Mucosa of descending colon (tissue), 3 donors: ENCODE results near the gene COL13A1. TPM values are rescaled to one million over a fixed set of nuclear protein-coding genes. Genes with fewer than 3 reads are reported as not detected.

Source experiments
- ATAC-seq: fragments of 200-7000 bp; cut with Tn5 transposase; one replicate; pipeline ENCODE4 v1.9.1; 2020; ENCODE audit warnings: mild to moderate bottlenecking, moderate library complexity
- DNase-seq, 3 donors: peaks; one replicate each; pipeline ENCODE4 v3.0.0-alpha.2; 2020
- H3K36me3 ChIP-seq: fragments of 200-600 bp; one replicate; pipeline ENCODE4 v1.8.0; 2021; ENCODE audit warnings: low read depth, mild to moderate bottlenecking
- H3K4me1 ChIP-seq: fragments of 200-600 bp; one replicate; pipeline ENCODE4 v1.8.0; 2021; ENCODE audit warnings: low read depth, mild to moderate bottlenecking
- H3K4me3 ChIP-seq: fragments of 200-600 bp; one replicate; pipeline ENCODE4 v1.8.0; 2021; ENCODE audit warnings: mild to moderate bottlenecking
- H3K9me3 ChIP-seq: fragments of 200-600 bp; one replicate; pipeline ENCODE4 v1.8.0; 2021; ENCODE audit warnings: mild to moderate bottlenecking
- CTCF ChIP-seq: fragments of 200-600 bp; IDR thresholded peaks from one replicate; pipeline ENCODE4 v1.8.0; 2022; ENCODE audit warnings: antibody characterized with exemption, mild to moderate bottlenecking
- intact Hi-C, 2 donors: fragments of 100-400 bp; cut with DNase I in 1 of 2; cut with micrococcal nuclease in 1 of 2; formaldehyde crosslinking; loops; one replicate each; pipeline versions ENCODE4 v1.11.0 to v1.11.1; 2022; cut with DNase I, micrococcal nuclease
- total RNA-seq, 3 donors: library from RNA; stranded (reverse); fragmentation: NEBNext Ultra II Directional in 2 of 3; extraction: Animal tissue kit (Norgen Biotek cat#: 25700) in 2 of 3; gene quantifications; one replicate each; pipeline versions ENCODE4 v1.2.1 to v1.2.4, GENCODE V29; 2021 to 2023
- donor health status: DM: no; HTN: no; CAD: no; lungs with moderate emphysema.
- donor health status: DM: no; HTN: no; CAD: no.
- donor health status: DM: no; HTN: yes; CAD: no.

COL13A1 gene
- total RNA-seq, 3 donors from 2014 or later, result 1.0 to 2.3 (median 1.0) TPM

GRCh38 chr10:69844698-69845097 is 43.0 kb downstream of the COL13A1 start:
- no peak for TF ChIP-seq CTCF
- ATAC-seq (peak; percentile 72), DNase-seq (no peak)
- no peaks in the 10 kb centered on the region for H3K36me3 ChIP-seq
- H3K4me1 ChIP-seq, result peaks cover 12% of the 10 kb centered on the region
- H3K9me3 ChIP-seq, result no peaks in the 10 kb centered on the region
- intact Hi-C loops, result no loop called here
- no peak overlapping the region for H3K4me3 ChIP-seq

- peaks cover 12% of the 10 kb centered on the region for H3K4me1 ChIP-seq
- no peaks in the 10 kb centered on the region for H3K9me3 ChIP-seq
- no peak for TF ChIP-seq CTCF
- H3K4me3 ChIP-seq, result no peak overlapping the region
- DNase-seq (peak; percentile 71 to 85 (median 73)), ATAC-seq (peak; percentile 89)
- intact Hi-C loops, result no loop called here
- H3K36me3 ChIP-seq, result no peaks in the 10 kb centered on the region
Observed at GRCh38 chr10:69845574-69846292, 44.0 kb downstream of the COL13A1 start.

- H3K4me3 ChIP-seq, result no peak overlapping the region
- no peaks in the 10 kb centered on the region for H3K36me3 ChIP-seq
- no peaks in the 10 kb centered on the region for H3K9me3 ChIP-seq
- intact Hi-C loops, result no loop called here
- peak; percentile 39 for ATAC-seq
- DNase-seq, result no peak
- peaks cover 12% of the 10 kb centered on the region for H3K4me1 ChIP-seq
- no peak for TF ChIP-seq CTCF
Observed at GRCh38 chr10:69846293-69846921, 44.7 kb downstream of the COL13A1 start.

- ATAC-seq (no peak), DNase-seq (no peak)
- no peaks in the 10 kb centered on the region for H3K9me3 ChIP-seq
- H3K36me3 ChIP-seq, result no peaks in the 10 kb centered on the region
- TF ChIP-seq CTCF, result no peak
- no peak overlapping the region for H3K4me3 ChIP-seq
- intact Hi-C loops, result no loop called here
- H3K4me1 ChIP-seq, result peaks cover 12% of the 10 kb centered on the region
Observed at GRCh38 chr10:69847458-69847857, 45.8 kb downstream of the COL13A1 start.

GRCh38 chr10:69847883-69848282 is 46.2 kb downstream of the COL13A1 start:
- no peak for TF ChIP-seq CTCF
- DNase-seq (no peak), ATAC-seq (no peak)
- no peaks in the 10 kb centered on the region for H3K36me3 ChIP-seq
- intact Hi-C loops, result no loop called here
- peaks cover 12% of the 10 kb centered on the region for H3K4me1 ChIP-seq
- H3K9me3 ChIP-seq, result no peaks in the 10 kb centered on the region
- H3K4me3 ChIP-seq, result no peak overlapping the region
